Gastrocnemius medialis (tissue), 4 donors: Measurements from ENCODE around the gene ADARB2. TPM values are rescaled to one million over a fixed set of nuclear protein-coding genes. Genes with fewer than 3 reads are reported as not detected.

ENCODE experiments used
- ATAC-seq, 2 donors: fragments of 150-250 bp; one replicate each; pipeline ENCODE4 v1.9.1; 2016
- DNase-seq, 2 donors: peaks; one replicate each; pipeline ENCODE4 v3.0.0-alpha.2; 2019
- H3K27ac ChIP-seq, 4 donors: fragments of 200-600 bp; sonication (generic); 1 replicate in 1 of 4; 2 replicates in 3 of 4; pipeline ENCODE4 v1.5.1; 2016 to 2018; ENCODE audit warnings: mild to moderate bottlenecking in 2 of 4, moderate library complexity in 1 of 4
- H3K27me3 ChIP-seq, 3 donors: fragments of 200-600 bp; sonication (generic) in 2 of 3; 1 replicate in 1 of 3; 2 replicates in 2 of 3; pipeline versions ENCODE4 v1.5.1 to v1.6.0; 2016 to 2019; ENCODE audit warnings: mild to moderate bottlenecking in 1 of 3, moderate library complexity in 1 of 3
- H3K36me3 ChIP-seq, 2 donors: fragments of 200-600 bp; sonication (generic) in 1 of 2; one replicate each; pipeline ENCODE4 v1.5.1; 2017 to 2018
- H3K4me1 ChIP-seq, 2 donors: fragments of 200-600 bp; sonication (generic) in 1 of 2; one replicate each; pipeline ENCODE4 v1.5.1; 2016 to 2017; ENCODE audit warnings: mild to moderate bottlenecking in 2 of 2
- H3K4me3 ChIP-seq, 4 donors: fragments of 200-600 bp; sonication (generic) in 3 of 4; 1 replicate in 1 of 4; 2 replicates in 3 of 4; pipeline ENCODE4 v1.5.1; 2016 to 2019; ENCODE audit warnings: mild to moderate bottlenecking in 2 of 4
- H3K9me3 ChIP-seq, 3 donors: fragments of 200-600 bp; sonication (generic) in 2 of 3; 1 replicate in 1 of 3; 2 replicates in 2 of 3; pipeline ENCODE4 v1.5.1; 2016 to 2019
- POLR2A ChIP-seq, 2 donors: fragments of 450-650 bp; IDR thresholded peaks; one replicate each; pipeline ENCODE4 v1.6.1; 2017; ENCODE audit warnings: antibody characterized with exemption in 2 of 2, mild to moderate bottlenecking in 2 of 2, moderate library complexity in 2 of 2
- in situ Hi-C, 4 donors: fragments of 200-750 bp; cut with MboI; loops; one replicate each; pipeline versions ENCODE4 v1.15.0 to v1.8.0; 2017; ENCODE audit warnings: low sequenced_read_pairs in 4 of 4
- intact Hi-C: fragments of 100-400 bp; cut with DNase I; formaldehyde crosslinking; loops from one replicate; pipeline ENCODE4 v1.15.1; 2023; ENCODE audit warnings: low total_unique reads
- total RNA-seq, 4 donors: library from RNA; depleted of rRNA; stranded (reverse); fragments of >200 nt; gene quantifications; one replicate each; pipeline versions ENCODE4 v1.1.0 to v1.2.3, GENCODE V29; 2016
- TF ChIP-seq, protein P1 (sequence below), 5 experiments: fragments of 450-650 bp in 3 of 5; fragments of 200-600 bp in 2 of 5; sonication (generic) in 2 of 5; IDR thresholded peaks in 4 of 5; conservative IDR thresholded peaks in 1 of 5; 1 replicate in 4 of 5; 2 replicates in 1 of 5; pipeline ENCODE4 v1.5.1; 2016 to 2019; ENCODE audit warnings: antibody characterized with exemption in 5 of 5, mild to moderate bottlenecking in 3 of 5, moderate library complexity in 3 of 5

ADARB2 gene
- total RNA-seq, 4 donors from 2014 or later = 0.07 to 0.87 (median 0.10) TPM

DNA sequence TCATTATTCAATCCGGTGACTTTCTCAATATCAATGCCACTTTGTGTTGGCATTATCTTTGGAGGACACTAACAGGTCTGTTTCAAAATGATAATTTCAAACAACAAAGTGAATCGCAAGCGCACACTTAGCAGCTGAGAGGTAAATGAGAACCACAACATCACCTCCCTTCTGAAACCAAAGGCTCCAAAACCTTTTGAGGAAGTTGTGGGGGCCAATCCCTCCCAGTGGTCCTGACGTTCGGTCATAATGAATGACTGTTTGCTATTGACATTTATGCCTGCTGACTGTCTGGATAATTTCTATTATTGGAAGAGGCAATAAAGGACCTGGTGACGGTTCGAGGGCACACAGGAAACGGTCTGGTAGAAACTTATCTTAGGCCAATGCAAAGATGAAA, 1.8 kb downstream of the ADARB2 start:
- Histone ChIP-seq H3K4me1 (no peaks in the 10 kb centered on the region), H3K4me3 (no peak overlapping the region), H3K27me3 (peaks cover 30 to 43% (median 37%) of the 10 kb centered on the region in 3 donors), H3K36me3 (no peaks in the 10 kb centered on the region), H3K9me3 (no peaks in the 10 kb centered on the region), H3K27ac (no peak overlapping the region)
- ATAC-seq (no peak), DNase-seq (no peak)
- no peak for TF ChIP-seq POLR2A (IDR thresholded peaks at IDR 0.05)
- TF ChIP-seq, protein P1, sequence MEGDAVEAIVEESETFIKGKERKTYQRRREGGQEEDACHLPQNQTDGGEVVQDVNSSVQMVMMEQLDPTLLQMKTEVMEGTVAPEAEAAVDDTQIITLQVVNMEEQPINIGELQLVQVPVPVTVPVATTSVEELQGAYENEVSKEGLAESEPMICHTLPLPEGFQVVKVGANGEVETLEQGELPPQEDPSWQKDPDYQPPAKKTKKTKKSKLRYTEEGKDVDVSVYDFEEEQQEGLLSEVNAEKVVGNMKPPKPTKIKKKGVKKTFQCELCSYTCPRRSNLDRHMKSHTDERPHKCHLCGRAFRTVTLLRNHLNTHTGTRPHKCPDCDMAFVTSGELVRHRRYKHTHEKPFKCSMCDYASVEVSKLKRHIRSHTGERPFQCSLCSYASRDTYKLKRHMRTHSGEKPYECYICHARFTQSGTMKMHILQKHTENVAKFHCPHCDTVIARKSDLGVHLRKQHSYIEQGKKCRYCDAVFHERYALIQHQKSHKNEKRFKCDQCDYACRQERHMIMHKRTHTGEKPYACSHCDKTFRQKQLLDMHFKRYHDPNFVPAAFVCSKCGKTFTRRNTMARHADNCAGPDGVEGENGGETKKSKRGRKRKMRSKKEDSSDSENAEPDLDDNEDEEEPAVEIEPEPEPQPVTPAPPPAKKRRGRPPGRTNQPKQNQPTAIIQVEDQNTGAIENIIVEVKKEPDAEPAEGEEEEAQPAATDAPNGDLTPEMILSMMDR (IDR thresholded peaks at IDR 0.05 in 4 of 5, conservative IDR thresholded peaks at IDR 0.05 in 1 of 5) = no peak
- intact Hi-C loops = no loop called here
- in situ Hi-C loops = no loop called here

DNA sequence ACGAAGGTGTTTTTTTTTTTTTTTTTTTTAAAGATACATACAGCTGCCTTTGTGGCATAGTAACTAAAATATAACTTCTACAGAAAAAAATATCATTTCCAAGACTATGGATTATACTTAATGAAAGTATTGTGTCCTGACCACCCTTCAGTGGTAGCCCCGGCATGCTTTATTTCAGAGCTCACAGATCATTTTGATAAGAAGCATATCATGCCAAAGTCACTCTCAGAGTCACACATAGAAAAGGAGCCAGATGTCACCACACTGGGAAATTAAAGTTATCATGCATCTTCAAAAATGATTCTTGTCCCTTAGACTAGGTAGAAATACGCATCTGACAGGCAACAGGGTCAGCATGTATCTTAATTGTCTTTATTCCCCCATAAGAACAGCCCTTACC, 3.0 kb downstream of the ADARB2 start:
- Histone ChIP-seq H3K4me1 (no peaks in the 10 kb centered on the region), H3K27ac (no peak overlapping the region), H3K9me3 (no peaks in the 10 kb centered on the region), H3K27me3 (peaks cover 28 to 40% (median 30%) of the 10 kb centered on the region in 3 donors), H3K4me3 (no peak overlapping the region), H3K36me3 (no peaks in the 10 kb centered on the region)
- ATAC-seq = no peak
- DNase-seq = no peak
- intact Hi-C loops = no loop called here
- in situ Hi-C loops = no loop called here
- TF ChIP-seq, protein P1 (IDR thresholded peaks at IDR 0.05 in 4 of 5, conservative IDR thresholded peaks at IDR 0.05 in 1 of 5) = no peak
- TF ChIP-seq POLR2A (IDR thresholded peaks at IDR 0.05) = no peak

DNA sequence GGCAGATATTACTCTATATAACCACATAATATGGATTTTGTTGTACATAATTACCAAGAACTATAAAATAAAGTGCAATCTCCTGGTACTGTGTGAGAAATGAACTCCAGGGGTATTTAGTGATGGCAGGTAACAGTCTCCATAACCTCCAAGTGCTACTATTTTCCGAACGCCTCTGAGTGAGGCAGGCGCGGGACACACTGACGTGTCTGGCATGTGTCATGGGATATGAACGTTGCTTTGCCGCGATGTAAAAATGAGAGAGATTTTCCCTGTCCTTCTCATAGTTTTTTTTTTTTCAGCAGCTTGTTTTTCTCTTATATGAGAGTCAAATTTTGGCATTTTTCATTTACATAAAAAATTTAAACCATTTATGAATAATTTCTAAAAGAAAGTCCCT, 3.6 kb downstream of the ADARB2 start:
- Histone ChIP-seq H3K27ac (no peak overlapping the region), H3K9me3 (no peaks in the 10 kb centered on the region), H3K4me1 (no peaks in the 10 kb centered on the region), H3K27me3 (peaks cover 24 to 40% (median 30%) of the 10 kb centered on the region in 3 donors), H3K36me3 (no peaks in the 10 kb centered on the region), H3K4me3 (no peak overlapping the region)
- no peak for TF ChIP-seq POLR2A (IDR thresholded peaks at IDR 0.05)
- TF ChIP-seq, protein P1 (IDR thresholded peaks at IDR 0.05 in 4 of 5, conservative IDR thresholded peaks at IDR 0.05 in 1 of 5) = no peak
- in situ Hi-C loops (no loop called here), intact Hi-C loops (no loop called here)
- no peak for ATAC-seq
- DNase-seq = no peak

DNA sequence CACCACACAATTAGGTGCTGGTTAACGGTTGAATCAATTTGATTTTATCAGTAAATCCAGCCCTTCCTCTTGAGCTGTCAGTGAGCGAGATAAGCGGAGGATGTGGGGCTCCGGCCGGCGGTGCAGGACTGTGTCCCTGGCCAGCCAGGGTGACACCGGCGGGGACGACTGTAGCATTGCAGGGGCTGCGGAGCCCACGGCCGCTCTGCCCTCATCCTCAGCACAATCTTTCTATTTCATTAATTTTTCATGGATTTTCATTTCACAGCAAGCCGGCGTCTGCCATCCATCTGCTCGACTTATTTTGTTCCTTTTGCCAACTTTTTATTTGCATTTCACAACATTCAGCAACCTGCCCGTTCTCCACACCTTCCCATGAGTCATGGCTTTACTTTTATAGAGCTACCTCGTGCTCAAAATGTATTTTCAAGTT, 4.7 kb downstream of the ADARB2 start:
- Histone ChIP-seq H3K9me3 (no peaks in the 10 kb centered on the region), H3K36me3 (no peaks in the 10 kb centered on the region), H3K27ac (no peak overlapping the region), H3K4me3 (no peak overlapping the region), H3K4me1 (no peaks in the 10 kb centered on the region), H3K27me3 (peaks cover 15 to 31% (median 20%) of the 10 kb centered on the region in 3 donors)
- TF ChIP-seq POLR2A (IDR thresholded peaks at IDR 0.05) = no peak
- TF ChIP-seq, protein P1 (IDR thresholded peaks at IDR 0.05 in 4 of 5, conservative IDR thresholded peaks at IDR 0.05 in 1 of 5) = no peak
- no peak for DNase-seq
- ATAC-seq = no peak
- in situ Hi-C loops = no loop called here
- intact Hi-C loops = no loop called here

DNA sequence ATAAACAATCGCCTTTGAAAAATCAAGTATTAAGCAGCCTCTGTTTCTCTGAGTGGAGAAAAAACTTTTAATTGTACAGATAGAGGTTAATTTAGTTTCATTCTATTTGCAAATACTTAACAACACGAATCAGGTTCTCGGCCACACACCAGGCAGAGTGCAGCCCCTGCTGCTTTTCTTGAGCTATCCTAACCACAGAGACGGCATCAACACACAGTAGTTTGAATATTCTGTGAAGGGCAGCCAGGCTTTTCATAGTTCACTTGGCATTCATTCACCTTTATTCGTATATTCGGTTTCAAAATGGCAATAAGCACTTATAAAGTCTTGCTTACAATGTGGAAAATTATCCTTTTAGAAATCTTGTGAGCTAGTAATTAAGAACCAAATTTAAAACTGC, 5.7 kb downstream of the ADARB2 start:
- no peaks in the 10 kb centered on the region for H3K36me3 ChIP-seq
- H3K9me3 ChIP-seq = no peaks in the 10 kb centered on the region
- H3K27me3 ChIP-seq = peaks cover 5 to 21% (median 11%) of the 10 kb centered on the region in 3 donors
- ATAC-seq (no peak), DNase-seq (no peak)
- H3K4me1 ChIP-seq = no peaks in the 10 kb centered on the region
- intact Hi-C loops = no loop called here
- TF ChIP-seq, protein P1 (IDR thresholded peaks at IDR 0.05 in 4 of 5, conservative IDR thresholded peaks at IDR 0.05 in 1 of 5) = no peak
- no peak for TF ChIP-seq POLR2A (IDR thresholded peaks at IDR 0.05)
- in situ Hi-C loops = no loop called here
- H3K4me3 ChIP-seq = no peak overlapping the region
- H3K27ac ChIP-seq = no peak overlapping the region
